ENCODE measurements around the gene ICAM1. TPM values are rescaled to one million over a fixed set of nuclear protein-coding genes. Genes with fewer than 3 reads are reported as not detected.

Gene ICAM1
- polyA plus RNA-seq, 1 of the 3 experiments (the other 2 are of a cell fraction) = 14.5 TPM

GRCh38 chr19:10321874-10322835 lies 51.2 kb downstream of the ICAM1 start:
- Histone ChIP-seq H3K9ac (no peak overlapping the region), H3K27me3 (ENCODE audit: insufficient read depth) (no peaks in the 10 kb centered on the region), H3K9me2 (no peaks in the 10 kb centered on the region), H3F3A (replicated peaks; ENCODE audit: insufficient read depth) (peaks cover 6% of the 10 kb centered on the region), H3K79me2 (ENCODE audit: insufficient read depth) (peaks cover 13% of the 10 kb centered on the region; the same call in 1 of the 2 replicates), H3K4me3 (ENCODE audit: low read depth in 2 of 2, low read length in 1 of 2) (no peak overlapping the region), H2AFZ (ENCODE audit: low read depth) (no peak overlapping the region), H4K20me1 (ENCODE audit: insufficient read depth) (no peaks in the 10 kb centered on the region), H3K4me1 (ENCODE audit: control insufficient read depth in 1 of 2, insufficient read depth in 2 of 2, low read depth in 1 of 2, low read length in 1 of 2) (no peaks in the 10 kb centered on the region; a peak in 1 of 4 replicates), H3K36me3 (replicated peaks in 1 of 2; ENCODE audit: control insufficient read depth in 1 of 2, insufficient read depth in 2 of 2, low read length in 1 of 2) (peaks cover 11 to 45% of the 10 kb centered on the region in 2 experiments), H3K9me3 (no peaks in the 10 kb centered on the region), H3K4me2 (no peak overlapping the region), H3K27ac (ENCODE audit: low read depth in 2 of 2, low read length in 1 of 2) (no peak overlapping the region)
- ChIA-PET CTCF (no interaction called here), POLR2A (interaction anchor here (1.4 to 1.5 kb wide), 2 partner anchors 12 kb away, joined by 3 to 4 read pairs; no protein-coding TSS in a partner anchor)
- WGBS (ENCODE audit: low lambda C conversion rate) = 94% methylated on average over 15 of the region's 19 CpGs
- DNase-seq = peak; percentile 23
- no peak for TF ChIP-seq MAX (IDR thresholded peaks at IDR 0.05; ENCODE audit: low read depth)
- no peak for TF ChIP-seq IRF3 (IDR thresholded peaks at IDR 0.05; ENCODE audit: low read depth, low read length)
- no peak for TF ChIP-seq FOXJ3 (CRISPR knock-in tag; IDR thresholded peaks at IDR 0.05)
- no peak for TF ChIP-seq POLR2AphosphoS5 (IDR thresholded peaks at IDR 0.05; ENCODE audit: low read depth, low read length)
- TF ChIP-seq FOSL2 (IDR thresholded peaks at IDR 0.05; ENCODE audit: borderline replicate concordance, low read depth) = no peak
- TF ChIP-seq CHD2 (IDR thresholded peaks at IDR 0.05; ENCODE audit: low read length, partially characterized antibody) = no peak
- TF ChIP-seq TCF12 (IDR thresholded peaks at IDR 0.05) = no peak
- TF ChIP-seq YY1 (IDR thresholded peaks at IDR 0.05; ENCODE audit: low read depth) = no peak
- TF ChIP-seq USF2 (IDR thresholded peaks at IDR 0.05; ENCODE audit: borderline replicate concordance, low read depth, low read length) = no peak
- no peak for TF ChIP-seq SMC3 (IDR thresholded peaks at IDR 0.05; ENCODE audit: low read depth, low read length)
- TF ChIP-seq TEAD4 (IDR thresholded peaks at IDR 0.05; ENCODE audit: borderline replicate concordance, insufficient read depth) = no peak
- no peak for TF ChIP-seq ELF1 (IDR thresholded peaks at IDR 0.05)

GRCh38 chr19:10325732-10326131 lies 54.8 kb downstream of the ICAM1 start:
- no peak for TF ChIP-seq RFX5 (IDR thresholded peaks at IDR 0.05; ENCODE audit: low read length)
- no peak for TF ChIP-seq REST (IDR thresholded peaks at IDR 0.05; ENCODE audit: low read depth, low read length)
- no peak for TF ChIP-seq POLR2AphosphoS5 (IDR thresholded peaks at IDR 0.05; ENCODE audit: low read depth, low read length)
- TF ChIP-seq CHD2 (IDR thresholded peaks at IDR 0.05; ENCODE audit: low read length, partially characterized antibody) = no peak
- no peak for TF ChIP-seq ELF1 (IDR thresholded peaks at IDR 0.05)
- no peak for TF ChIP-seq USF1 (IDR thresholded peaks at IDR 0.05; ENCODE audit: borderline replicate concordance, low read depth)
- no peak for TF ChIP-seq GATA2 (CRISPR knock-in tag; IDR thresholded peaks at IDR 0.05)
- TF ChIP-seq EZH2phosphoT487 (IDR thresholded peaks at IDR 0.05; ENCODE audit: borderline replicate concordance, low read depth) = no peak
- TF ChIP-seq NFIC (IDR thresholded peaks at IDR 0.05; ENCODE audit: borderline replicate concordance) = no peak
- TF ChIP-seq SMC3 (IDR thresholded peaks at IDR 0.05; ENCODE audit: low read depth, low read length) = no peak
- TF ChIP-seq YY1 (IDR thresholded peaks at IDR 0.05; ENCODE audit: low read depth) = no peak
- H3K4me2 ChIP-seq = no peak overlapping the region
- H3K27ac ChIP-seq (ENCODE audit: low read depth in 2 of 2, low read length in 1 of 2) = no peak overlapping the region
- H2AFZ ChIP-seq (ENCODE audit: low read depth) = no peak overlapping the region
- H3K79me2 ChIP-seq (ENCODE audit: insufficient read depth) = peaks cover 39% of the 10 kb centered on the region
- no peak overlapping the region for H3K9ac ChIP-seq
- CTCF ChIA-PET = interaction anchor here (0.7 to 2.9 kb wide), 2 partner anchors 16 to 63 kb away, joined by 3 to 10 read pairs; partner anchors contain the start of gene ZGLP1
- no peak for DNase-seq
- H3K9me3 ChIP-seq = no peaks in the 10 kb centered on the region
- H3K9me2 ChIP-seq = no peaks in the 10 kb centered on the region
- peaks cover 36 to 54% of the 10 kb centered on the region in 2 experiments for H3K36me3 ChIP-seq (replicated peaks in 1 of 2; ENCODE audit: control insufficient read depth in 1 of 2, insufficient read depth in 2 of 2, low read length in 1 of 2)
- no peaks in the 10 kb centered on the region for H3K4me1 ChIP-seq (ENCODE audit: control insufficient read depth in 1 of 2, insufficient read depth in 2 of 2, low read depth in 1 of 2, low read length in 1 of 2)
- WGBS (ENCODE audit: low lambda C conversion rate) = 95% methylated on average over 8 of the region's 8 CpGs
- no peaks in the 10 kb centered on the region for H3F3A ChIP-seq (replicated peaks; ENCODE audit: insufficient read depth)
- H3K4me3 ChIP-seq (ENCODE audit: low read depth in 2 of 2, low read length in 1 of 2) = no peak overlapping the region
- POLR2A ChIA-PET = interaction anchor here (1.7 to 2.0 kb wide), 2 partner anchors 9 to 55 kb away, joined by 7 to 8 read pairs; partner anchors contain the start of genes FDX2 and TYK2
- 0 out of 2 replicates have a peak, but pooled peaks cover 16% of the 10 kb centered on the region for H4K20me1 ChIP-seq (ENCODE audit: insufficient read depth)
- no peaks in the 10 kb centered on the region for H3K27me3 ChIP-seq (ENCODE audit: insufficient read depth)
